H1 (cell line): ENCODE data around the gene HMOX2. TPM values are rescaled to one million over a fixed set of nuclear protein-coding genes. Genes with fewer than 3 reads are reported as not detected.

ENCODE experiments used
- CTCF ChIA-PET: fragments of 300-600 bp; sonication (Branson Sonifier 250); formaldehyde crosslinking; loops from one replicate; lab custom pipeline; 2021; ENCODE audit not compliant: partially characterized antibody; lab: Charles Lee
- POLR2A ChIA-PET: fragments of 300-600 bp; sonication (Branson Sonifier 250); formaldehyde crosslinking; loops from one replicate; lab custom pipeline; 2021; ENCODE audit warnings: inconsistent platforms; ENCODE audit not compliant: partially characterized antibody; lab: Charles Lee
- DNase-seq, 2 experiments: peaks; one replicate each; pipeline versions ENCODE4 v3.0.0 to v3.0.0-alpha.2; 2010 to 2022; ENCODE audit warnings: low spot score in 2 of 2, low read depth in 1 of 2, mixed read lengths in 1 of 2
- FAIRE-seq: peaks from 2 replicates; lab custom pipeline; 2011; peaks lifted over from hg19 to GRCh38; lab: Jason Lieb, UNC
- H2AFZ ChIP-seq: 2 replicates; pipeline ENCODE4 v1.8.1; 2012; ENCODE audit warnings: low read length, inconsistent platforms
- H2AK5ac ChIP-seq: 2 replicates; pipeline ENCODE4 v1.6.1; 2013; ENCODE audit warnings: low read depth, low read length
- H2BK120ac ChIP-seq: replicated peaks from 2 replicates; pipeline ENCODE3; 2013; ENCODE audit warnings: low read depth, low read length, inconsistent platforms
- H2BK12ac ChIP-seq: 2 replicates; pipeline ENCODE4 v1.6.1; 2013; ENCODE audit warnings: low read depth, low read length
- H2BK15ac ChIP-seq: 2 replicates; pipeline ENCODE4 v1.6.1; 2013; ENCODE audit warnings: low read length
- H2BK20ac ChIP-seq: 2 replicates; pipeline ENCODE4 v1.6.1; 2013; ENCODE audit warnings: low read length
- H2BK5ac ChIP-seq: 2 replicates; pipeline ENCODE4 v1.6.1; 2013; ENCODE audit warnings: low read depth, low read length
- H3K14ac ChIP-seq: 2 replicates; pipeline ENCODE4 v1.6.1; 2013; ENCODE audit warnings: inconsistent platforms; ENCODE audit not compliant: insufficient read length
- H3K18ac ChIP-seq: 2 replicates; pipeline ENCODE4 v1.6.1; 2013; ENCODE audit warnings: low read length; ENCODE audit errors: extremely low read depth
- H3K23ac ChIP-seq: 2 replicates; pipeline ENCODE4 v1.6.1; 2013; ENCODE audit warnings: inconsistent platforms; ENCODE audit not compliant: insufficient read length
- H3K23me2 ChIP-seq: 2 replicates; pipeline ENCODE4 v1.6.1; 2013; ENCODE audit warnings: low read depth, low read length
- H3K27ac ChIP-seq: 2 replicates; pipeline ENCODE4 v1.6.1; 2011; ENCODE audit warnings: low read depth, low read length, inconsistent platforms
- H3K27me3 ChIP-seq, 4 experiments: replicated peaks in 1 of 4; 1 replicate in 1 of 4; 2 replicates in 3 of 4; pipeline versions ENCODE4 v1.6.1 to v1.8.1; 2011 to 2013; ENCODE audit warnings: low read length in 3 of 4, mild to moderate bottlenecking in 3 of 4, inconsistent platforms in 2 of 4, mixed read lengths in 2 of 4, moderate library complexity in 1 of 4; ENCODE audit not compliant: control insufficient read depth in 3 of 4, insufficient read depth in 3 of 4; ENCODE audit errors: extremely low read depth in 1 of 4
- H3K36me3 ChIP-seq, 4 experiments: 2 replicates each; pipeline versions ENCODE4 v1.6.1 to v1.8.1; 2011 to 2013; ENCODE audit warnings: mild to moderate bottlenecking in 4 of 4, low read length in 3 of 4, moderate library complexity in 2 of 4, control low read depth in 1 of 4, inconsistent platforms in 1 of 4; ENCODE audit not compliant: insufficient read depth in 4 of 4, control insufficient read depth in 2 of 4
- H3K4ac ChIP-seq: replicated peaks from 2 replicates; pipeline ENCODE3; 2013; ENCODE audit warnings: low read length, low read depth, mixed read lengths, inconsistent platforms; ENCODE audit not compliant: insufficient read length
- H3K4me1 ChIP-seq, 4 experiments: replicated peaks in 1 of 4; 1 replicate in 1 of 4; 2 replicates in 3 of 4; pipeline versions ENCODE4 v1.6.1 to v1.8.1; 2011 to 2013; ENCODE audit warnings: low read length in 3 of 4, inconsistent platforms in 2 of 4, mixed read lengths in 1 of 4; ENCODE audit not compliant: insufficient read depth in 4 of 4, control insufficient read depth in 3 of 4
- H3K4me2 ChIP-seq, 2 experiments: 2 replicates each; pipeline versions ENCODE4 v1.6.1 to v1.8.1; 2011 to 2013; ENCODE audit warnings: low read depth in 2 of 2, low read length in 2 of 2, control low read depth in 1 of 2, inconsistent platforms in 1 of 2, mild to moderate bottlenecking in 1 of 2; ENCODE audit not compliant: insufficient read depth in 1 of 2
- H3K4me3 ChIP-seq, 4 experiments: fragments of 200-600, 300-600 bp in 1 of 4; sonication (generic), shearing (Covaris generic), sonication (Bioruptor Twin) in 1 of 4; 2 replicates each; pipeline versions ENCODE4 v1.5.1 to v1.8.1; 2011 to 2016; ENCODE audit warnings: low read length in 4 of 4, low read depth in 3 of 4, control low read depth in 2 of 4, inconsistent platforms in 2 of 4, mild to moderate bottlenecking in 2 of 4, mixed read lengths in 1 of 4, moderate library complexity in 1 of 4; ENCODE audit not compliant: insufficient read depth in 2 of 4; ENCODE audit errors: extremely low read depth in 1 of 4
- H3K56ac ChIP-seq: replicated peaks from 2 replicates; pipeline ENCODE3; 2013; ENCODE audit warnings: low read depth, mild to moderate bottlenecking, mixed read lengths, low read length, inconsistent platforms; ENCODE audit not compliant: insufficient read length
- H3K79me1 ChIP-seq: 2 replicates; pipeline ENCODE4 v1.6.1; 2013; ENCODE audit warnings: low read depth, low read length, control low read depth
- H3K79me2 ChIP-seq, 2 experiments: 2 replicates each; pipeline versions ENCODE4 v1.6.1 to v1.8.1; 2012 to 2013; ENCODE audit warnings: low read length in 2 of 2, mild to moderate bottlenecking in 2 of 2, inconsistent platforms in 1 of 2; ENCODE audit not compliant: insufficient read depth in 2 of 2, control insufficient read depth in 1 of 2
- H3K9ac ChIP-seq, 4 experiments: replicated peaks in 1 of 4; 1 replicate in 1 of 4; 2 replicates in 3 of 4; pipeline versions ENCODE4 v1.6.1 to v1.8.1; 2011 to 2013; ENCODE audit warnings: low read depth in 3 of 4, low read length in 3 of 4, control low read depth in 2 of 4, mild to moderate bottlenecking in 2 of 4, moderate library complexity in 2 of 4, inconsistent platforms in 1 of 4; ENCODE audit errors: extremely low read depth in 1 of 4
- H3K9me3 ChIP-seq, 2 experiments: 2 replicates each; pipeline versions ENCODE4 v1.6.1 to v1.8.1; 2012 to 2013; ENCODE audit warnings: mild to moderate bottlenecking in 2 of 2, moderate library complexity in 2 of 2, control low read depth in 1 of 2, inconsistent platforms in 1 of 2, low read depth in 1 of 2, low read length in 1 of 2, mixed read lengths in 1 of 2; ENCODE audit not compliant: insufficient read depth in 2 of 2
- H4K20me1 ChIP-seq, 2 experiments: replicated peaks in 1 of 2; 2 replicates each; pipeline versions ENCODE3 to v1.8.1; 2011 to 2013; ENCODE audit warnings: inconsistent platforms in 2 of 2, low read length in 2 of 2, mild to moderate bottlenecking in 1 of 2; ENCODE audit not compliant: insufficient read depth in 2 of 2, control insufficient read depth in 1 of 2
- H4K5ac ChIP-seq: 2 replicates; pipeline ENCODE4 v1.6.1; 2013; ENCODE audit warnings: low read length, low read depth, mixed read lengths, inconsistent platforms; ENCODE audit not compliant: insufficient read length
- H4K8ac ChIP-seq: 2 replicates; pipeline ENCODE4 v1.8.0; 2013; ENCODE audit warnings: mild to moderate bottlenecking, moderate library complexity, low read length, inconsistent platforms; ENCODE audit not compliant: insufficient read depth; ENCODE audit errors: extremely low read depth
- H4K91ac ChIP-seq: replicated peaks from 2 replicates; pipeline ENCODE3; 2013; ENCODE audit warnings: low read length, mixed read lengths, inconsistent platforms; ENCODE audit not compliant: insufficient read length
- MAFK ChIP-seq: IDR thresholded peaks from 2 replicates; pipeline ENCODE4 v1.6.1; 2012; ENCODE audit warnings: low read depth, mild to moderate bottlenecking, improper control_type of control experiment, low read length
- POLR2A ChIP-seq, 2 experiments: IDR thresholded peaks; 1 replicate in 1 of 2; 2 replicates in 1 of 2; pipeline ENCODE4 v1.6.1; 2011; ENCODE audit warnings: low read depth in 2 of 2, low read length in 2 of 2, mild to moderate bottlenecking in 2 of 2; ENCODE audit errors: control extremely low read depth in 1 of 2
- RNF2 ChIP-seq: fragments of 200-900, 300-1000 bp; sonication (generic); IDR thresholded peaks from 2 replicates; pipeline ENCODE4 v1.7.1; 2016; ENCODE audit warnings: borderline replicate concordance, low read depth, mild to moderate bottlenecking, antibody characterized with exemption, low read length; ENCODE audit not compliant: poor library complexity, severe bottlenecking; ENCODE audit errors: missing control alignments
- WGBS, 2 experiments: shearing (Covaris generic) in 1 of 2; methylation state at CpG; one replicate each; pipeline versions ENCODE4 v1.1.6 to v1.1.7; 2013 to 2015; ENCODE audit warnings: low lambda C conversion rate in 2 of 2, mixed read lengths in 2 of 2, inconsistent platforms in 1 of 2, low coverage in 1 of 2, missing lambda C conversion rate in 1 of 2; ENCODE audit not compliant: insufficient replicate concordance in 2 of 2, insufficient coverage in 1 of 2, insufficient read length in 1 of 2; ENCODE audit errors: extremely low coverage in 1 of 2, missing lambda C conversion rate in 1 of 2; 5-methylcytosine and 5-hydroxymethylcytosine counted together
- polyA plus RNA-seq, 7 experiments: library from polyadenylated mRNA; depleted of rRNA in 3 of 7; stranded (reverse) in 5 of 7; unstranded in 2 of 7; fragments of >200 nt in 5 of 7; fragments of 200-250 nt in 2 of 7; gene quantifications; 1 replicate in 5 of 7; 2 replicates in 1 of 7; 4 replicates in 1 of 7; pipeline versions ENCODE4 v1.2.1 to v1.2.3, GENCODE V29; 2011 to 2013; ENCODE audit warnings: missing spikeins in 2 of 7, mixed read lengths in 2 of 7
- total RNA-seq: library from RNA; stranded (reverse); fragmentation: NEBNext Ultra II Directional; extraction: Animal tissue kit (Norgen Biotek cat#: 25700); gene quantifications from 2 replicates; pipeline ENCODE4 v1.2.1, GENCODE V29; 2021
- TF ChIP-seq, protein P1 (sequence below): IDR thresholded peaks from 2 replicates; pipeline ENCODE4 v1.6.1; 2012; ENCODE audit warnings: low read length, inconsistent platforms

HMOX2 gene
- total and polyA plus RNA-seq, 2 of the 8 experiments (the other 6 are each of a cell fraction or from before 2014, with no cell fraction given) = 36.5 to 48.4 TPM

DNA sequence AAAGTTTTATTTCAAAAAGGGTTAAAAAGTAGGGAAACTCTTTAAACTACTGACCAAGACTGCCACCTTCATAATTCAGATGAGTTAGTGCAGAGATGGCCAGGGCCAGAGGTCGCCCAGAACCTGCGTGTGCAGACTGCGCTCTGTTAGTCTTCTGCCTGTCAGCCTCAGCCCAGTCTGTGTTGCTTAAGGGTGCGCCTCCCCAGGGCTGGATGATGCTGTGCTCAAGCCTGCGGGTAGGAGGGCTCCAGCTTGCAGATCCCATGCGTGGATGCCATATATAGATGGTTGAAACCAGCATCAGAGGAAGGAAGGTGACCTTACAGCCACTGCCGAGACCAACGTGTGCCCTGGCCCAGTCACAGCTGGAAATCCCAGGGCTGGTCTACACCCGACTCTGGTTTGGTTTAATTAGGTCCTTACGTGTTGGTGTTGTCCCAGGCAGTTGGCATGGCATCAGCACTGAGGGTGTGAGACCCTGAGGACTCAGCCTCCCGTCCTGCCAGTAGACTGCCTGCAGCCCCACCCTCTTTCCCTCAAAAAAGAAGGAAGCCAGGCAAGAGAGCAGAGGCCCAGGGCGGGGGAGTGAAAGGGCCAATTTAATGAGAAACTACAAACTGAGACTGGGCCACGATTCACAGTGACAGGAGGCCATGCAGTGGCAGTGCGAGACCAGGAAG is 34.7 kb downstream of the HMOX2 start:
- peaks cover 0 to 4% of the 10 kb centered on the region in 2 experiments; a peak in 1 of 4 replicates for H3K79me2 ChIP-seq
- H2BK5ac ChIP-seq = no peak overlapping the region
- peaks cover 6 to 19% of the 10 kb centered on the region in 2 experiments for H4K20me1 ChIP-seq
- no peak overlapping the region for H3K9ac ChIP-seq
- no peak overlapping the region for H2AK5ac ChIP-seq
- H3K4ac ChIP-seq = no peak overlapping the region
- H4K8ac ChIP-seq = no peak overlapping the region
- no peak overlapping the region for H3K14ac ChIP-seq
- H2AFZ ChIP-seq = no peak overlapping the region
- H3K23ac ChIP-seq = no peak overlapping the region
- H3K4me2 ChIP-seq = no peak overlapping the region
- DNase-seq = no peak
- H2BK120ac ChIP-seq = no peak overlapping the region
- no peaks in the 10 kb centered on the region; the same call in 1 of the 2 replicates for H3K79me1 ChIP-seq
- peaks cover 10 to 20% (median 16%) of the 10 kb centered on the region in 4 experiments; a peak in 6 of 8 replicates for H3K36me3 ChIP-seq
- ChIA-PET CTCF (interaction anchor here (1.0 to 35.4 kb wide), 16 partner anchors 10 to 445 kb away, joined by 3 to 968 read pairs (median 4); partner anchors contain the start of genes C16orf96, CDIP1, HMOX2 and MGRN1), POLR2A (interaction anchor here (1.2 to 1.8 kb wide), 4 partner anchors 10 to 102 kb away, joined by 3 to 5 read pairs (median 4); partner anchors contain the start of gene CDIP1)
- no peaks in the 10 kb centered on the region for H3K9me3 ChIP-seq
- H2BK15ac ChIP-seq = no peak overlapping the region
- 86% methylated on average over 14 of the region's 14 CpGs; no CpG with 5 or more reads in 1 of the 2 experiments for whole genome bisulfite sequencing, 2 experiments
- 0 out of 2 replicates have a peak overlapping the region, but pooled peaks have one; percentile 35 for H2BK12ac ChIP-seq
- H2BK20ac ChIP-seq = no peak overlapping the region
- FAIRE-seq = no peak
- peaks cover 0 to 5% (median 2%) of the 10 kb centered on the region in 4 experiments; a peak in 6 of 7 replicates for H3K4me1 ChIP-seq
- H4K5ac ChIP-seq = no peak overlapping the region
- no peak overlapping the region for H3K4me3 ChIP-seq
- H4K91ac ChIP-seq = no peak overlapping the region
- no peak overlapping the region for H3K56ac ChIP-seq
- TF ChIP-seq RNF2 = no peak
- TF ChIP-seq, protein P1, sequence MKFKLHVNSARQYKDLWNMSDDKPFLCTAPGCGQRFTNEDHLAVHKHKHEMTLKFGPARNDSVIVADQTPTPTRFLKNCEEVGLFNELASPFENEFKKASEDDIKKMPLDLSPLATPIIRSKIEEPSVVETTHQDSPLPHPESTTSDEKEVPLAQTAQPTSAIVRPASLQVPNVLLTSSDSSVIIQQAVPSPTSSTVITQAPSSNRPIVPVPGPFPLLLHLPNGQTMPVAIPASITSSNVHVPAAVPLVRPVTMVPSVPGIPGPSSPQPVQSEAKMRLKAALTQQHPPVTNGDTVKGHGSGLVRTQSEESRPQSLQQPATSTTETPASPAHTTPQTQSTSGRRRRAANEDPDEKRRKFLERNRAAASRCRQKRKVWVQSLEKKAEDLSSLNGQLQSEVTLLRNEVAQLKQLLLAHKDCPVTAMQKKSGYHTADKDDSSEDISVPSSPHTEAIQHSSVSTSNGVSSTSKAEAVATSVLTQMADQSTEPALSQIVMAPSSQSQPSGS = no peak
- TF ChIP-seq MAFK = no peak
- 0 out of 3 replicates have a peak, but pooled peaks of 1 of the 2 experiments have one; percentile 37 for TF ChIP-seq POLR2A (IDR thresholded peaks at IDR 0.05; ENCODE audit: control extremely low read depth in 1 of 2, low read depth in 2 of 2, low read length in 2 of 2)
- no peak overlapping the region for H3K18ac ChIP-seq
- H3K23me2 ChIP-seq = no peaks in the 10 kb centered on the region
- H3K27ac ChIP-seq = no peak overlapping the region
- no peaks in the 10 kb centered on the region for H3K27me3 ChIP-seq
